LNCAP (cell line): Measurements from ENCODE around the gene OCSTAMP.

Source experiments
- TF ChIP-seq, protein P1 (sequence below): fragments of 450-650 bp; IDR thresholded peaks from 2 replicates; pipeline ENCODE4 v1.5.1; 2017; ENCODE audit warnings: mild to moderate bottlenecking

Gene OCSTAMP

DNA sequence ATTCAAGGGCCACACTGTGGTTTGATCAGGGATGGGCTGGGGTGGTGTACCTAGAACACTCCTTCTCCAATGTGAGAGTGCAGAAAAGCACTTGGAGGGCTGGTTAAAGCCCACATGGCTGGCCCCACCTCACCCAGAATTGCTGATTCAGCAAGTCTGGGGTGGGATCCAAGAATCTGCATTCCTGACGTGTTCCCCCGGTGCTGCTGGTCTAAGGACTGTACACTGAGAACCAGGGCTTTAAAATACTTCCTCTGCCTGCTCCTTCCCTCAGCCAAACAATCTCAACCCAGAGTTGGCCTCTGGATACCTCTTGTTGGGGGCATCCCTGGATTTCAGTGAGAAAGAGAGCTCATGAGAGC, 13.4 kb upstream of the OCSTAMP start:
- TF ChIP-seq, protein P1, sequence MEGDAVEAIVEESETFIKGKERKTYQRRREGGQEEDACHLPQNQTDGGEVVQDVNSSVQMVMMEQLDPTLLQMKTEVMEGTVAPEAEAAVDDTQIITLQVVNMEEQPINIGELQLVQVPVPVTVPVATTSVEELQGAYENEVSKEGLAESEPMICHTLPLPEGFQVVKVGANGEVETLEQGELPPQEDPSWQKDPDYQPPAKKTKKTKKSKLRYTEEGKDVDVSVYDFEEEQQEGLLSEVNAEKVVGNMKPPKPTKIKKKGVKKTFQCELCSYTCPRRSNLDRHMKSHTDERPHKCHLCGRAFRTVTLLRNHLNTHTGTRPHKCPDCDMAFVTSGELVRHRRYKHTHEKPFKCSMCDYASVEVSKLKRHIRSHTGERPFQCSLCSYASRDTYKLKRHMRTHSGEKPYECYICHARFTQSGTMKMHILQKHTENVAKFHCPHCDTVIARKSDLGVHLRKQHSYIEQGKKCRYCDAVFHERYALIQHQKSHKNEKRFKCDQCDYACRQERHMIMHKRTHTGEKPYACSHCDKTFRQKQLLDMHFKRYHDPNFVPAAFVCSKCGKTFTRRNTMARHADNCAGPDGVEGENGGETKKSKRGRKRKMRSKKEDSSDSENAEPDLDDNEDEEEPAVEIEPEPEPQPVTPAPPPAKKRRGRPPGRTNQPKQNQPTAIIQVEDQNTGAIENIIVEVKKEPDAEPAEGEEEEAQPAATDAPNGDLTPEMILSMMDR: no peak

DNA sequence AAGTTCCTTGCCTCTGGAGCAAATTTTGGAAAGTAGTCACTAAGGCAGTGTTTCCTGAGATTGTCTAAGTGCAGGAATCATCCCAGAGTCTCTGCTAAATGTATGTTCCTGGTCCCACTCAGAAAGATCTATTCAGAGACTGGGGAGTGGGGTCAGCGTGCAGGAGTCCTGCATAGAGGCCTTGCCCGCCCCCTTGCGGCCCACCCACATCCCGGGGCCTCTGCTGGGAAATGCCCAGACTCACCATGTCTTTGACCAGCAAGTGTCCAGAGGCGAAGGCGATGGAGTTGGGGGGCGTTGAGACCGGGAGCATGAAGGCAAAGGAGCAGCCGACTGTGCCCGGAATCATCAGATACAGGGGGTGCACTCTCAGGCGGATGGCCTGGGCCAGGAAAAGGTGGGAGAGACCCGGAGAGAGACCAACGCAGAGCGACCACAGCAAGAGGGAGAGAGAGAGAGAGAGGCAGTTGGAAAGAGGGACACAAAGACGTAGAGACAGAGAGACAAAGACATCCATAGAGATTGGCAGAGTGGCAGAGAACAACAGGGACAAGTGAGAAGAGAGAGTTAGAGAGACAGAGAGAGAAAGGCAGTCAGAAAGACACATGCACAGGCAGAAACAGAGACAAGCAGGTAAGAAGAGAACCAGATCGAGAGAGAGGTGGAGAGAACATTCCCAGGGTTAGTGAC, 12.9 kb upstream of the OCSTAMP start:
- TF ChIP-seq, protein P1: no peak

DNA sequence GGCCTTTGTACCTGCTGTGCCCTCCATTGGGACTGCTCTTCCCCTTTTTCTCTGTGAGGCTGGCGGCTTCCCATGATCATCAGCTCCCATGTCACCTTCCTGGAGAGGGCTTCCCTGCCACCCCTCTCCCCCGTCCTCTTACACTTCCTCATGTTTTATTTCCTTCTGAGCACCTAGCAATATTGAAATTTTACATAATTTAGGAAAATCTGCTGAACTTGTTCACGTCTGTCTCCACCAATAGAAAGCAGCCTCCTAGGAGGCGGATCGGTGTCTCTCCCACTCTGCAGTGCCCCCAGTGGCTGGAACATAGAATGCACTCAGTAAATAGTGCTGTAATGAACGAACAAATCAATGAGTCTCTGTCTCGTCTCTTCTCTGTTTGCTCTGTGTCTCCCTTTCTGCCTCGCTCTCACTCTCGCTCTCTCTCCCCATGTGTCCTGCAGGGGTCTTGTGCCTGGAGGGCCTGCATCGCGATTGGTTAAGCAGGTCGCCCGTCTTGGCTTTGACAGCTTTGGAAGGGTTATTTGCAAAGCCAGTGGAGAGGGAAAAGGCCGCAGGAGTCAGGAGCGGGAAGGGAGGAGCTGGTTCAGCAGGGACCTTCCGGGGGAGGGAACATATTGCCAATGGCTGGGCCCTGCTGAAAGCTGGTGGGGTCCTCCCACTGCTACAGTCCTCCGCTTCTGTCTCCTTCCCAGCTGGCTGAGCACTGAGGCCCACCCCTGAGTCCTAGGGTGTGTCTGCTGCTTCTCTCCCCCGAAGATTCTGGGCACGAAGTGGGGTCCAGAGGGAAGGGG, 12.1 kb upstream of the OCSTAMP start:
- TF ChIP-seq, protein P1: peak; percentile 92

DNA sequence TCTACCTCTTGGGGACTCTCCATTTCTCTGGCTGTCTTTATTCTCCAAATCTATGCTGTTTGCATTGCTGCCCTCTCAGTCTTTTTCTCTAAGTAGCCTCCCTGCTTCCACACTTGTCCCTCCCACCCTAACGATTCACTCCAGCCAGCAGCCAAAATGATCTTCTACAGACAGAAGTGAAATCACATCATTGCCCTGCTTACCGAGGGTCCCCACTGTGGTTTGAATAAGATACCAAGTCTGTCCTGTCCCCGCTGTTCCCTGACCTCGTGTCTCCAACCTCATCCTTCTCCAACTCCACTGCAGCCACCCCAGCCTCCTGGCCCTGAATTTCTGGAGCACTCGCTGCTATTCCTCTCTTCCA, 11.5 kb upstream of the OCSTAMP start:
- TF ChIP-seq, protein P1: no peak

DNA sequence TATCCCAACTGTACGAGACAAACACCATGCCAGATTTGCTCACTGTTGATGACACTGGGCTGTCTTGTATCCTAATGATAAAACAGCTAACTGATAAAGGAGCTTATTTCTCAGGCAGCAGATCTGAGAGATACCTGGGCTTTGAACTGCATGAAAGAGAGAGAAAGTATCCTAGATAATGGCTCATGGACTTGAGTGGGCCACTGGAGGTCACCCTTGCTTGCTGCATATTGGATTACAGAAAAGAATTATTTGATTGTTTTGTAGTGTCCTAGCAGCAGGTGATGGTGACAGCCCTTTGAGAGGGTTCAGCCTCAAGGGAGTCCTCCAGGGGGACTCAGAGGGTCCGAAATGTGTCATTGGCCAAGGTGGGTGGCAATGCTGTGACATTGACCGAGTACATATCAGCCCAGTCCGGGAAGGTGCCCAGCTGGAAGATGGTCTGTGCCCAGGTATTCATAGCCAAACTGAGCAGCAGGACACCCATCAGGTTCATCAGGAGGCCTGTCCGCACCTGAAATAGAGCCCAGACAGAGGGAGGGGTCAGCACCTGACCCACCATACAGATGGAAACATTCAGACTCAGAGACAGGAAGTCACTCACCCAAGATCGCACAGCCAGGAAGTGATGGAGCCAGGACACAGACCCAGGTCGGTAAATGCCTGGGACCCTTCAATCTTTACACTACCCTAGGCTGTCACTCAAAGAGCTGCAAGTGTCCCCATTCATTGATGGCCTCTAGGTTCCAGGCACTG, 9.4 kb upstream of the OCSTAMP start:
- TF ChIP-seq, protein P1: no peak

DNA sequence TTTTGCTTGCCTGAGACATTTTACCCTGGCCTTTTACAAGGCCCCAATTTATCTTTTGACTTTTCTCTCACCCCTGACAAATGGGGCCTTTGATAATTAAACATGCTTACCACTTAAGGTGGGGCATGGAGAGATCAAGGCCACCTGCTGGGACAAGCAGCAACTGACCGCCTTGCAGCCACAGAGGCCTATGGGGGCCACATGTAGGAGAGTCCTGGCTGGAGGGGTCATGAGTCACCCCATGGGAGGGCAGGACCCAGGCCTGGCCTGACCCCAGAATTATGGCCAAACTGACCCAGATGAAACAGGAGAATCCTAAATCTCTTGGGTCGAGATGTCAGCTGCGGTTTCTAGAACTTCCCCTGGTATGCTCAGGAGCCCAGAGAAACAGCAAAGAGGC, 8.5 kb upstream of the OCSTAMP start:
- TF ChIP-seq, protein P1: no peak

DNA sequence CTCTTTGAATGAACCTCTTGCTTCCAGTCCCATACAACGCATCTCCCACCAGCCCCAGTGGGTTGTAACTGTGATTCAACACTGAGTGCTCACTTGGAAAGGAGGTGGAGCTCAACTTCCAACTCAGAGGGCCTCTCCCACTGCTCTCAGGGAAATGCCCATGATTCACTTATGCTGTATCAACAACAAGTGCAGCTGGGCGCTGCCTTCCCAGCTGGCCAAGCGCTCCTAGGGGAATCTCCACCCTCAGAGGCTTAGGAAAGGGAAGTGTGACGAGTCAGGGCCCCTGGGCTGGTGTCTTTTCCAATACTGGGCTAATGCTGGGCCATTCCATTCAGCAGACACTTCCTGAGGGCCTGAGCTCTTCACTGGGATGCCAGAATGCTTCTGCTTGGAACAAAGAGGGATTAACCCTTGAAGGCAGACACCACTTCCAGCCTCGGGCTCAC, 8.1 kb upstream of the OCSTAMP start:
- TF ChIP-seq, protein P1: no peak
